ENCODE data around the gene RABGGTA.

DNA sequence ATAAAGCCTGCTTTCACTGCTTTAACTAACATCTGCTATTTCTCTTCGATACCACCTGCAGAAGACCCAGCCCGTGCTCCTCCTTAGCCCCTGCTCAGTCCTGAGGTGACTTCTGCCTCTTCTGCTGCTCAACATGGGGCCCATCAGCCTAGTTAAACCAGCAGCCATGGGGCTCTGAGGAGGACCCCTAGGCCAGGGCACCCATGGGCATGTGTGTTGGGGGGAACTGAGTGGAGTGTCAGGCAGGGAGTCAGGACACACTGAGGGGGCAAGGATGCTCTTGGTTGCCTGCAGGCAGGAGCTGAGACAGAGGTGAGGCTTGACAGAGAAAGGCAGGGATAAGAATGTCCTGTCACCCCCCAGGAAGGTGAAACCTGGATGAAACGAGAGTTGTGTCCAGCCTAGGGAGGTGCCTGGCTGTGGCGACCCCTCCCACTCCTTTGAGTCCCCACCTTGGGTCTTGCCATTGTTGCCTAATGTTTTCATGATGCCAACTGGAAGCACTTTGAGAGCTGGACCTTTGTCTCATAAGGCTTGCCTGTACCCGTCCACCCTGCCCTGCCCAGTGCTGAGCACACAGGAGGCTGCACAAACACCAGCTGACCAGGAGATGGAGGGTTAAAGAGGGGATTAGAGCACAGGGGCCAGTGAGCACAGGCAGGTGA, 12.5 kb upstream of the RABGGTA start:
- no peak for TF ChIP-seq POLR2AphosphoS5 (IDR thresholded peaks at IDR 0.05; ENCODE audit: low read depth)
- TF ChIP-seq, protein P1, sequence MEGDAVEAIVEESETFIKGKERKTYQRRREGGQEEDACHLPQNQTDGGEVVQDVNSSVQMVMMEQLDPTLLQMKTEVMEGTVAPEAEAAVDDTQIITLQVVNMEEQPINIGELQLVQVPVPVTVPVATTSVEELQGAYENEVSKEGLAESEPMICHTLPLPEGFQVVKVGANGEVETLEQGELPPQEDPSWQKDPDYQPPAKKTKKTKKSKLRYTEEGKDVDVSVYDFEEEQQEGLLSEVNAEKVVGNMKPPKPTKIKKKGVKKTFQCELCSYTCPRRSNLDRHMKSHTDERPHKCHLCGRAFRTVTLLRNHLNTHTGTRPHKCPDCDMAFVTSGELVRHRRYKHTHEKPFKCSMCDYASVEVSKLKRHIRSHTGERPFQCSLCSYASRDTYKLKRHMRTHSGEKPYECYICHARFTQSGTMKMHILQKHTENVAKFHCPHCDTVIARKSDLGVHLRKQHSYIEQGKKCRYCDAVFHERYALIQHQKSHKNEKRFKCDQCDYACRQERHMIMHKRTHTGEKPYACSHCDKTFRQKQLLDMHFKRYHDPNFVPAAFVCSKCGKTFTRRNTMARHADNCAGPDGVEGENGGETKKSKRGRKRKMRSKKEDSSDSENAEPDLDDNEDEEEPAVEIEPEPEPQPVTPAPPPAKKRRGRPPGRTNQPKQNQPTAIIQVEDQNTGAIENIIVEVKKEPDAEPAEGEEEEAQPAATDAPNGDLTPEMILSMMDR (IDR thresholded peaks at IDR 0.05; ENCODE audit: insufficient read depth, low read length) = no peak
